Left cardiac atrium (tissue), 4 donors: ENCODE measurements around the gene CCDC85C. TPM values are rescaled to one million over a fixed set of nuclear protein-coding genes. Genes with fewer than 3 reads are reported as not detected.

Experiments
- ATAC-seq, 2 donors: fragments of 200-7000 bp; cut with Tn5 transposase; one replicate each; pipeline ENCODE4 v1.9.1; 2020; ENCODE audit warnings: mild to moderate bottlenecking in 2 of 2, moderate library complexity in 2 of 2
- DNase-seq: peaks from one replicate; pipeline ENCODE4 v3.0.0-alpha.2; 2020
- intact Hi-C, 2 donors: fragments of 100-400 bp; cut with DNase I; formaldehyde crosslinking; loops; one replicate each; pipeline versions ENCODE4 v1.14.1 to v1.15.1; 2022 to 2023
- total RNA-seq, 2 donors: library from RNA; stranded (reverse); fragmentation: NEBNext Ultra II Directional; extraction: Animal tissue kit (Norgen Biotek cat#: 25700); gene quantifications; one replicate each; pipeline ENCODE4 v1.2.1, GENCODE V29; 2021
- donor health status: DM: no; HTN: yes; CAD: no.
- donor health status: DM: no; HTN: yes; CAD: no; lungs with severe emphysema.
- donor health status: DM: yes; HTN: yes; CAD: no.
- donor health status: Dilated cardiomyopathy.

CCDC85C gene
- total RNA-seq, 2 donors from 2014 or later, result 21.4 to 24.7 TPM

- DNase-seq (peak; percentile 62), ATAC-seq (peak; percentile 70 to 83)
- intact Hi-C loops, result no loop called here
Observed at GRCh38 chr14:99596071-99596627, 7.9 kb downstream of the CCDC85C start.

- intact Hi-C loops, result no loop called here
- no peak for ATAC-seq
Observed at GRCh38 chr14:99595524-99595923, 8.5 kb downstream of the CCDC85C start.

GRCh38 chr14:99595034-99595433 is 9.0 kb downstream of the CCDC85C start:
- intact Hi-C loops, result no loop called here
- DNase-seq, result no peak
- ATAC-seq, result no peak

More at GRCh38 chr14:99595524-99595923, 8.5 kb downstream of the CCDC85C start:
- DNase-seq, result no peak

GRCh38 chr14:99593971-99594841 is 9.8 kb downstream of the CCDC85C start:
- ATAC-seq (no peak), DNase-seq (no peak)
- intact Hi-C loops, result no loop called here

- intact Hi-C loops, result no loop called here
- peak in 1 of 2 donors; percentile 16 for ATAC-seq
- DNase-seq, result no peak
Observed at GRCh38 chr14:99592933-99593753, 10.9 kb downstream of the CCDC85C start.

- ATAC-seq (no peak), DNase-seq (no peak)
- intact Hi-C loops, result no loop called here
Observed at GRCh38 chr14:99592394-99592793, 11.6 kb downstream of the CCDC85C start.

GRCh38 chr14:99590746-99591555 is 13.1 kb downstream of the CCDC85C start:
- DNase-seq, result no peak
- intact Hi-C loops, result no loop called here
- peak in 1 of 2 donors; percentile 59 for ATAC-seq

- intact Hi-C loops, result no loop called here
- ATAC-seq (peak; percentile 7 to 60), DNase-seq (no peak)
Observed at GRCh38 chr14:99589651-99590530, 14.1 kb downstream of the CCDC85C start.

GRCh38 chr14:99589031-99589441 is 15.0 kb downstream of the CCDC85C start:
- DNase-seq (no peak), ATAC-seq (no peak)
- intact Hi-C loops, result no loop called here

- ATAC-seq (no peak), DNase-seq (no peak)
- intact Hi-C loops, result no loop called here
Observed at GRCh38 chr14:99587460-99588278, 16.3 kb downstream of the CCDC85C start.

- intact Hi-C loops, result no loop called here
- no peak for DNase-seq
- ATAC-seq, result peak in 1 of 2 donors; percentile 3
Observed at GRCh38 chr14:99586761-99587459, 17.1 kb downstream of the CCDC85C start.

- ATAC-seq, result peak in 1 of 2 donors; percentile 4
- no peak for DNase-seq
- intact Hi-C loops, result no loop called here
Observed at GRCh38 chr14:99586054-99586760, 17.8 kb downstream of the CCDC85C start.

GRCh38 chr14:99584823-99585222 is 19.2 kb downstream of the CCDC85C start:
- DNase-seq (no peak), ATAC-seq (no peak)
- intact Hi-C loops, result no loop called here

- no peak for ATAC-seq
- intact Hi-C loops, result no loop called here
- no peak for DNase-seq
Observed at GRCh38 chr14:99581938-99582337, 22.1 kb downstream of the CCDC85C start.

GRCh38 chr14:99581374-99581773 is 22.6 kb downstream of the CCDC85C start:
- intact Hi-C loops, result no loop called here
- no peak for ATAC-seq

More at GRCh38 chr14:99581374-99581773, 22.6 kb downstream of the CCDC85C start:
- no peak for DNase-seq
